Femur (tissue), 1 donor: ENCODE data around the gene ZBTB4.
A peak's percentile ranks its signal among the peaks of the same experiment; 100 is the strongest.

Experiments
- DNase-seq: peaks from one replicate; pipeline ENCODE4 v3.0.0-alpha.2; 2017

Gene ZBTB4

DNA sequence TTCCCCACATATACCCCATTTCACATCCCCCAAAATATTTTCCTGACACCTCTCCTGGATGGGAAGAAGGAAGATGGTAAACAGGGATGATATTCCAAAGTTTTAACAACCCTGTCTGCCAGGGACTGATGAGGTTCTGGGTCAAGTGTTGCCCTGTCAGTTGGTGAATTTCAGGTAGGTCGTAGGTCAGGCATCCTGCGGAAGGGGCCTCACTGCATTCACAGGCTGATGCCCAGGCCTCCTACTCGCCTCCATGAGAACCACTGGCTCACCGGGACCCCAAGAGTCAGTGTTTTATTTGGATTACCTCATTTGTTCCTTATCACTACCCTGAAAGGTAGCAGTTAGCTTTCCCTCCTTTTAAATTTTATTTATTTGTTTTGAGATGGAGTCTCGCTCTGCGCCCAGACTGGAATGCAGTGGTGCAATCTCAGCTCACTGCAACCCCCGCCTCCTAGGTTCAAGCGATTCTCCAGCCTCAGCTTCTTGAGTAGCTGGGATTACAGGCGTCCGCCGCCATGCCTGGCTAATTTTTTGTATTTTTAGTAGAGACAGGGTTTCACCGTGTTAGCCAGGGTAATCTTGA lies 10.5 kb downstream of the ZBTB4 start:
- no peak for DNase-seq

DNA sequence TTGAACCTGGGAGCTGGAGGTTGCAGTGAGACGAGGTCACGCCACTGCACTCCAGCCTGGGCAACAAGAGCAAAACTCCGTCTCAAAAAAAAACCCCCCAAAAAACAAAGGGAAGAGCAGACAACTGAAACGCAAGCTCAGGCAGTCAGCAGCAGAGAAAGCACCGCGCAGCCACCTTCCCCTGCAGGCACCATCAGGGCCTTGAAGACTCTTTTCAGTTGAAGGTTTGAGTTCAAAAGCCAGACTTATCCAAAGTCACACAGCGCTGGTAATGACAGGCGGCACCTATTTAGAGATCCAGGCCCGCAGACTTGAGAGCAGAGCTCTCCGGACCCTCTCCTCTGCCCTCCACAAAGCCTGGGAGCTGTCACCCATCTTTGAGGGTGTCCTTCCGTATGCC lies 11.1 kb downstream of the ZBTB4 start:
- no peak for DNase-seq

- DNase-seq: no peak
These were observed 11.9 kb downstream of the ZBTB4 start for GRCh38 chr17:7467498-7467897.

- peak; percentile 65 for DNase-seq
These were observed 12.6 kb downstream of the ZBTB4 start for GRCh38 chr17:7466639-7467341.

GRCh38 chr17:7466318-7466638 lies 13.2 kb downstream of the ZBTB4 start:
- no peak for DNase-seq

GRCh38 chr17:7465597-7466275 lies 13.7 kb downstream of the ZBTB4 start:
- no peak for DNase-seq

DNA sequence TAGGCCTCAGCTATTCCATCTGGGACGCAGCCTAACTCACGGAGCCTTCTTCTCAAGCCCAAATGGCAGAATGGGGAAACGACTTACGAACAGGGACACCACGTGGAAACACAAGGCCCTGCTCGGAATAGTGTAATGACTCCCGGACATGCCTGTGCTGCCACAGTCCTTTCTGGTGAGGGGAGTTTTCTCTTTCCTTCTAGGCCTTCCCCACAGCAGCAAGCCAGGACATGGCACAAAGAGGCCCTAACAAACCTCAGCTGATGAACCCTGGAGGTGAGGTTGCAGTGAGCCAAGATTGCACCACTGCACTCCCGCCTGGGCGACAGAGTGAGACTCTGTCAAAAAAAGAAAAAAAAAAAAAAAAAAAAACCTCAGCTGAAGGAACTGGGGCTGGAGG lies 15.3 kb downstream of the ZBTB4 start:
- no peak for DNase-seq

DNA sequence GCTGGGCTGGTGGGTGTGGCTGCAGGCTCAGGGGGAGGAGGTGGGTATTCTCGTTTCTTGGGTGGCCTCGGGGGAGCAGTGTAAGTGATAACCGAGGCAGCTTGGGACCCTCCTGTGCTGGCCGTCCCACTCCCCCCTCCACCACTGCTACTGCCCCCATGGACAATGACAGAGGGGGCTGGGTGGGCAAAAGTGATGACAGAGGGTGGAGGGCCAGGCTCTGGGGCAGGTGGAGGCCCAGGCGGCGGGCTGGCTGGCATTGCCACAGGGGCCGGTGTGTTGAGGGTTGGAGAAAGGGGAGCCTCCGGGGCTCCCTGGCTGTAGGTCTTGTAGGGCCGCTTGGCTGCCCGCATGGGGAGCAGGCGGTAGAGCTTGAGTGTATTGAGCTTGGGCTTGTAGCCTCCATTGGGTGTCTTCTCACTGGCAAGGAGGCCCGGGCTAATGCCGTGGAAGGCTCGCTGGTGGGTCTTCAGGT lies 16.0 kb downstream of the ZBTB4 start:
- no peak for DNase-seq

- no peak for DNase-seq
These were observed 16.7 kb downstream of the ZBTB4 start for GRCh38 chr17:7462474-7463371.

DNA sequence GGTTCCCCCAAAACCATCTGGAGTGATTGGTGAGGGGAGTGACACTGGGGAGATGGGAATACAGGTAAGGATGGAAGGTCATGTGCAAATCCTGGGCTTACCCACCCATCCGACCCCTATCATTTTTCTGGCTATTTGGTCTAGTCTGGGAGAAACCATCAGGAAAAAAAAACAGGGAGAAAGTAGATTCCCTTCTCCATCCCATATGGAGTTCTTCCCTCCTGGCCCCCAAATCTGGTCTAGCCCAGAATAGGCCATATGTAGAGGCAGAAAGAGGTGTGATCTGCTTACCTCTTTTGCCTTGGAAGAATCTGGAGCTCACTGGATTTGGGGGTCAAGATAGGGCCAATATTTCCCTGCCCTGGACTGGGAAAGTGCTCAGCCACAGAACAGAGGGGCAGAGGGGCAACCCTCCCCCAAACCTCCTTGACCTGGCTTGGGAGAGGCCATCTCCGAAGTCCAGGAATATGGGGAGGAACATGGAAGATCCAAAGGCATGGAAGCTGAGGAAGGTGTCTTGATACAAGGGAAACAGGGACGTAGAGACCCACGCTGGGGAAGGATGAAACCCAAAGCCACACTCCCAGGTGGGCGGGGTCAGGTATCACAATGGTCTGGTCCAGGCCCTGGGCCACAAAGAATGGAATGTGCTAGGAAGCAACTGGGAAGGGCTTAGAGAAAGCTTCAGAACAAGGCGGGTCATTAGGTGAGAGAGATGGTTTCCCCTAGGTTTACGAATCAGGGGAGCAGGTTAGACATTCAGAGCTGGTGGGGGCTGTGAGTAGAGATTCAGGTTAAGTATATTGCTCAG lies 18.4 kb downstream of the ZBTB4 start:
- no peak for DNase-seq

- no peak for DNase-seq
These were observed 19.4 kb downstream of the ZBTB4 start for GRCh38 chr17:7459961-7460545.

GRCh38 chr17:7448461-7448860 lies 31.0 kb downstream of the ZBTB4 start:
- DNase-seq: no peak

DNA sequence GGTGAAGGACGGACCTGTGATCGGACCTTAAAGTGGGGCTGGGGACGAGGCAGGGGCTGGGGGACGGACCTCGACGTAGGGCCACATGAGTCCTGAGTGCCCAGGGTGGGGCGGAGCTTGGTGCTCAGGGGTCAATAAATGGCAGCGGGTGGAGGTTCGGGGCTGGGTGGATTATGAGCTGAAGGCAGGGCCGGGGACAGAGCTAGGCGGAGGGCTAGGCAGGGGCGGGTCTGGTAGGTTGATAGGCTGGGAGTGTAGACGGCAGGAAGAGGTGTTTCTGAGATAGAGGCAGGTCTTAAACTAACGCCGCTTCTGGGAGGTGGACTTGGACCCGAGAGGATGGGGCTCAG lies 33.8 kb downstream of the ZBTB4 start:
- no peak for DNase-seq

GRCh38 chr17:7444682-7445618 lies 34.5 kb downstream of the ZBTB4 start, which contains the start of gene CHRNB1:
Gene CHRNB1 (plus strand): TSS chr17:7445061. CDS start chr17:7445128, 67 bp downstream.
- peak; percentile 84 for DNase-seq

GRCh38 chr17:7443499-7444485 lies 35.6 kb downstream of the ZBTB4 start:
- no peak for DNase-seq

GRCh38 chr17:7442142-7442541 lies 37.3 kb downstream of the ZBTB4 start:
- DNase-seq: no peak

GRCh38 chr17:7441266-7441665 lies 38.2 kb downstream of the ZBTB4 start:
- DNase-seq: no peak

GRCh38 chr17:7440834-7441195 lies 38.6 kb downstream of the ZBTB4 start:
- DNase-seq: peak; percentile 83

GRCh38 chr17:7440113-7440833 lies 39.2 kb downstream of the ZBTB4 start:
- peak; percentile 75 for DNase-seq
